OCI-LY7 (cell line): ENCODE measurements around the gene TMEM156. TPM values are rescaled to one million over a fixed set of nuclear protein-coding genes. Genes with fewer than 3 reads are reported as not detected.

ENCODE experiments used
- BruUV-seq: library from RNA; stranded (reverse); fragments of 400-500 nt; replicated peaks from 2 replicates; lab custom pipeline; 2021; lab: Mats Ljungman, UMichigan
- CTCF ChIA-PET: fragments of 300-600 bp; sonication (Branson Sonifier 250); formaldehyde crosslinking; loops from one replicate; lab custom pipeline; 2022; ENCODE audit warnings: antibody characterized with exemption; ENCODE audit not compliant: unreplicated experiment; lab: Charles Lee
- POLR2A ChIA-PET: fragments of 300-600 bp; sonication (Branson Sonifier 250); formaldehyde crosslinking; loops from one replicate; lab custom pipeline; 2022; ENCODE audit warnings: antibody characterized with exemption; lab: Charles Lee
- DNase-seq: peaks from one replicate; pipeline ENCODE4 v3.0.0-alpha.2; 2015; ENCODE audit warnings: low spot score
- H2AFZ ChIP-seq: fragments of 200-600 bp; sonication (generic), shearing (Covaris generic); 2 replicates; pipeline ENCODE4 v1.6.1; 2014; ENCODE audit warnings: mild to moderate bottlenecking, antibody characterized with exemption, low read length, moderate library complexity
- H3K27ac ChIP-seq: fragments of 200-600 bp; sonication (generic); 2 replicates; pipeline ENCODE4 v1.5.1; 2014; ENCODE audit warnings: mixed run types, low read depth, mild to moderate bottlenecking, moderate library complexity, low read length, inconsistent platforms; ENCODE audit not compliant: poor library complexity, severe bottlenecking
- H3K36me3 ChIP-seq: fragments of 200-600 bp; sonication (generic); 2 replicates; pipeline ENCODE4 v1.6.1; 2014; ENCODE audit warnings: mild to moderate bottlenecking, antibody characterized with exemption, low read length, moderate library complexity, mixed read lengths; ENCODE audit not compliant: insufficient read depth
- H3K4me1 ChIP-seq: fragments of 200-600 bp; sonication (generic); 2 replicates; pipeline ENCODE4 v1.5.1; 2014; ENCODE audit warnings: mild to moderate bottlenecking, low read length; ENCODE audit not compliant: insufficient read depth, poor library complexity, severe bottlenecking
- H3K4me2 ChIP-seq: fragments of 200-600 bp; sonication (generic); 2 replicates; pipeline ENCODE4 v1.6.1; 2014; ENCODE audit warnings: mild to moderate bottlenecking, low read length
- H3K4me3 ChIP-seq: fragments of 200-600 bp; sonication (generic); 2 replicates; pipeline ENCODE4 v1.5.1; 2014; ENCODE audit warnings: mild to moderate bottlenecking, low read depth, low read length; ENCODE audit not compliant: poor library complexity, severe bottlenecking
- H3K79me2 ChIP-seq: fragments of 200-600 bp; sonication (generic); 2 replicates; pipeline ENCODE4 v1.6.1; 2016; ENCODE audit warnings: low read depth, mild to moderate bottlenecking, low read length, moderate library complexity, mixed read lengths; ENCODE audit not compliant: insufficient read depth
- H3K9me2 ChIP-seq: fragments of 200-600 bp; sonication (generic); 2 replicates; pipeline ENCODE4 v1.6.1; 2016; ENCODE audit warnings: mild to moderate bottlenecking, low read length, mixed read lengths; ENCODE audit not compliant: insufficient read depth
- H3K9me3 ChIP-seq: fragments of 200-600 bp; sonication (generic); 2 replicates; pipeline ENCODE4 v1.6.1; 2014; ENCODE audit warnings: mild to moderate bottlenecking, mixed run types, low read length, mixed read lengths
- H4K20me1 ChIP-seq: fragments of 200-600 bp; sonication (generic); 2 replicates; pipeline ENCODE4 v1.6.1; 2014; ENCODE audit warnings: mild to moderate bottlenecking, antibody characterized with exemption, low read length, moderate library complexity, mixed read lengths; ENCODE audit not compliant: insufficient read depth
- EZH2phosphoT487 ChIP-seq: fragments of 200-600 bp; sonication (generic); IDR thresholded peaks from 2 replicates; pipeline ENCODE4 v1.6.1; 2018; ENCODE audit warnings: low read depth, borderline replicate concordance, mild to moderate bottlenecking, mixed run types, antibody characterized with exemption, low read length, moderate library complexity, mixed read lengths
- intact Hi-C: fragments of 100-400 bp; cut with micrococcal nuclease; formaldehyde crosslinking; loops from one replicate; pipeline ENCODE4 v1.10.0; 2022; ENCODE audit not compliant: unreplicated experiment
- total RNA-seq, 2 experiments: library from RNA; depleted of rRNA in 1 of 2; stranded (reverse); fragments of >200 nt in 1 of 2; shearing (Covaris generic) in 1 of 2; gene quantifications; 2 replicates each; pipeline ENCODE4 v1.2.3, GENCODE V29; 2014 to 2022
- TF ChIP-seq, protein P1 (sequence below): fragments of 200-600 bp; sonication (generic); conservative IDR thresholded peaks from 2 replicates; pipeline ENCODE4 v1.5.1; 2014; ENCODE audit warnings: mild to moderate bottlenecking, antibody characterized with exemption, low read length, moderate library complexity, mixed read lengths

TMEM156 gene
- total RNA-seq, 2 experiments from 2014 or later = 29.0 to 29.4 TPM

DNA sequence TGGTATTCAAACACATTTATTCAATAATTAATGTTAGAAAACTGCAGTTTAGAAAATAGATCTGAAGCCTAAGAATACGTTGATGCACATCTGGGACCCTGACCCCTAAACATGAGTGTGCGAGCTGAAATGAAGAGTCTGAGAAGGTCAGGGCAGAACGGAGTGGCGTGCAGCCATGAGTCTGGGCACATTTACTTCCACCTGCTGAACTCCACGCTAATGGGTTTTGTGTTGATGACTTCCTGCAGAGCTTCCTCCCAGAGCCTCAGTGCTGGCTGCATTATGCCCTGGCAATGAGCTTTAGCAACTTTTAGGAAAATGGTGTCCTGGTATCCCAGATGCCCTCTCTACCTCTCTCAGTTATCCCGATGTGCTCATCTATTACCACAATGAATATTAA, 111.5 kb downstream of the TMEM156 start:
- Histone ChIP-seq H3K4me1 (no peaks in the 10 kb centered on the region), H2AFZ (no peak overlapping the region), H3K4me2 (no peak overlapping the region), H3K79me2 (no peaks in the 10 kb centered on the region), H3K9me3 (no peaks in the 10 kb centered on the region), H3K27ac (no peak overlapping the region), H3K4me3 (no peak overlapping the region), H3K9me2 (no peaks in the 10 kb centered on the region), H3K36me3 (no peaks in the 10 kb centered on the region), H4K20me1 (no peaks in the 10 kb centered on the region)
- ChIA-PET POLR2A (interaction anchor here (1.0 kb wide), 1 partner anchor 18 kb away, joined by 3 read pairs; no protein-coding TSS in a partner anchor), CTCF (no interaction called here)
- TF ChIP-seq, protein P1, sequence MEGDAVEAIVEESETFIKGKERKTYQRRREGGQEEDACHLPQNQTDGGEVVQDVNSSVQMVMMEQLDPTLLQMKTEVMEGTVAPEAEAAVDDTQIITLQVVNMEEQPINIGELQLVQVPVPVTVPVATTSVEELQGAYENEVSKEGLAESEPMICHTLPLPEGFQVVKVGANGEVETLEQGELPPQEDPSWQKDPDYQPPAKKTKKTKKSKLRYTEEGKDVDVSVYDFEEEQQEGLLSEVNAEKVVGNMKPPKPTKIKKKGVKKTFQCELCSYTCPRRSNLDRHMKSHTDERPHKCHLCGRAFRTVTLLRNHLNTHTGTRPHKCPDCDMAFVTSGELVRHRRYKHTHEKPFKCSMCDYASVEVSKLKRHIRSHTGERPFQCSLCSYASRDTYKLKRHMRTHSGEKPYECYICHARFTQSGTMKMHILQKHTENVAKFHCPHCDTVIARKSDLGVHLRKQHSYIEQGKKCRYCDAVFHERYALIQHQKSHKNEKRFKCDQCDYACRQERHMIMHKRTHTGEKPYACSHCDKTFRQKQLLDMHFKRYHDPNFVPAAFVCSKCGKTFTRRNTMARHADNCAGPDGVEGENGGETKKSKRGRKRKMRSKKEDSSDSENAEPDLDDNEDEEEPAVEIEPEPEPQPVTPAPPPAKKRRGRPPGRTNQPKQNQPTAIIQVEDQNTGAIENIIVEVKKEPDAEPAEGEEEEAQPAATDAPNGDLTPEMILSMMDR = no peak
- TF ChIP-seq EZH2phosphoT487 = no peak
- intact Hi-C loops = no loop called here
- DNase-seq = peak; percentile 23
- no TSS peak for BruUV-seq

DNA sequence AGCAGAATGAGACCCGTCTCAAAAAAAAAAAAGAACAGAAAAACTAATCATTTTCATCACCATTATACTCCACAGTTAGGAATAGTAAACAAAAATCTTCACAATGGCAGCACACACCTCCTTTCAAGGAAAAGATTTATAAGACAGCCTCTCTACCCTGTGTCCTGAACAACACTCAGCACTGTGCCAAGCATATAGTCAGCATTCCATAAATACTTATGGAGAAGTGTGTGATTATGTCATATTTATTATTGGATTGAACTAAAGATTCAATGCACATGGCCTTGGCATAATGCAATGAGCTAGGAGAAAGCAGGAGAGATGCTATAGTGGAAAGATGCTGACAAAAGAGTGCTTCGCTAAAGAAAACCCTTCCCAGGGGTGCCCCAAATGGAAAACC, 112.0 kb downstream of the TMEM156 start:
- POLR2A ChIA-PET = interaction anchor here (1.0 kb wide), 1 partner anchor 17 kb away, joined by 3 read pairs; no protein-coding TSS in a partner anchor
- TF ChIP-seq, protein P1 = no peak
- TF ChIP-seq EZH2phosphoT487 = no peak
- H2AFZ ChIP-seq = no peak overlapping the region
- DNase-seq = no peak
- no TSS peak for BruUV-seq
- intact Hi-C loops = no loop called here
- H3K4me2 ChIP-seq = no peak overlapping the region
- H3K9me2 ChIP-seq = no peaks in the 10 kb centered on the region
- H4K20me1 ChIP-seq = no peaks in the 10 kb centered on the region
- CTCF ChIA-PET = no interaction called here
- no peaks in the 10 kb centered on the region for H3K36me3 ChIP-seq
- H3K4me1 ChIP-seq = peaks cover under 1% of the 10 kb centered on the region
- no peaks in the 10 kb centered on the region for H3K79me2 ChIP-seq
- no peak overlapping the region for H3K27ac ChIP-seq
- no peaks in the 10 kb centered on the region for H3K9me3 ChIP-seq
- no peak overlapping the region for H3K4me3 ChIP-seq

- no peaks in the 10 kb centered on the region for H3K36me3 ChIP-seq
- H3K27ac ChIP-seq = no peak overlapping the region
- H3K4me3 ChIP-seq = no peak overlapping the region
- H3K79me2 ChIP-seq = no peaks in the 10 kb centered on the region
- no peaks in the 10 kb centered on the region for H3K9me3 ChIP-seq
- no peaks in the 10 kb centered on the region for H3K9me2 ChIP-seq
- no peak for DNase-seq
- no peaks in the 10 kb centered on the region for H4K20me1 ChIP-seq
- CTCF ChIA-PET = no interaction called here
- TF ChIP-seq, protein P1 = no peak
- no peak for TF ChIP-seq EZH2phosphoT487
- peaks cover 8% of the 10 kb centered on the region for H3K4me1 ChIP-seq
- POLR2A ChIA-PET = no interaction called here
- intact Hi-C loops = no loop called here
- BruUV-seq = no TSS peak
- no peak overlapping the region for H3K4me2 ChIP-seq
- H2AFZ ChIP-seq = no peak overlapping the region
Measured at GRCh38 chr4:38919494-38919893, 112.7 kb downstream of the TMEM156 start.
